ENCODE measurements around the gene EGF. TPM values are rescaled to one million over a fixed set of nuclear protein-coding genes. Genes with fewer than 3 reads are reported as not detected.

EGF gene
- total and polyA plus RNA-seq, 10 donors: 0.03 to 2.5 (median 0.88) TPM; not detected in 1

DNA sequence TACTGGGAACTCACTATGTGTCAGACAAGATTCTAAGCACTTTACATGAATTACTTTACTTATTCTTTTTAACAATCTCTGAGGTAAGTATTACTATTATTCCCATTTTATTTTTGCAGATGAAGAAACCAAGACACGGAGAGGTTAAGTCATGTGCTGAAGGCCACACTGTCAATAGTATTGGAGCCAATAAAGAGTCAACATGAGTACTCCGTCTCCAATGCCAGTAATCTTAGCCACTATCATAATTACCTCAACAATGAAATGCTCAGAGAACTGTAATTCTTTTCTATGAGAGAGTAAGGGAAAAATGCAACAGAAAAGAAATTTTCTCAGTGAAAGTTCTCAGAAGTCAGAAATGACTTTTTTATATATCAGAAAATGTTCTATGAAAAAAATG, 12.7 kb downstream of the EGF start:
- H3K9me3 ChIP-seq: no peaks in the 10 kb centered on the region
- no peak overlapping the region for H3K4me3 ChIP-seq
- no peaks in the 10 kb centered on the region for H3K4me1 ChIP-seq
- intact Hi-C loops (cut with DNase I; ENCODE audit: low total_unique reads): no loop called here
- no peak for DNase-seq
- no peak overlapping the region for H3K27ac ChIP-seq
- 85 to 97% (median 89%) methylated on average over 2 of the region's 2 CpGs for WGBS, 5 donors
- no peaks in the 10 kb centered on the region for H3K27me3 ChIP-seq (replicated peaks in 1 of 7)
- H3K36me3 ChIP-seq: no peaks in the 10 kb centered on the region
- no peak for TF ChIP-seq POLR2A (IDR thresholded peaks at IDR 0.05)
- TF ChIP-seq POLR2AphosphoS5 (IDR thresholded peaks at IDR 0.05): no peak
- TF ChIP-seq CTCF (IDR thresholded peaks at IDR 0.05 in 8 of 11, conservative IDR thresholded peaks at IDR 0.05 in 3 of 11): no peak

- H3K4me3 ChIP-seq: no peak overlapping the region
- H3K9me3 ChIP-seq: no peaks in the 10 kb centered on the region
- no peak for DNase-seq
- no peaks in the 10 kb centered on the region for H3K36me3 ChIP-seq
- no peak overlapping the region for H3K27ac ChIP-seq
- intact Hi-C loops (cut with DNase I; ENCODE audit: low total_unique reads): no loop called here
- H3K27me3 ChIP-seq (replicated peaks in 1 of 7): no peaks in the 10 kb centered on the region
- WGBS, 5 donors: 65 to 86% (median 82%) methylated on average over 4 of the region's 4 CpGs
- no peaks in the 10 kb centered on the region for H3K4me1 ChIP-seq
- no peak for TF ChIP-seq POLR2A (IDR thresholded peaks at IDR 0.05)
- TF ChIP-seq POLR2AphosphoS5 (IDR thresholded peaks at IDR 0.05): no peak
- no peak for TF ChIP-seq CTCF (IDR thresholded peaks at IDR 0.05 in 8 of 11, conservative IDR thresholded peaks at IDR 0.05 in 3 of 11)
Observed at GRCh38 chr4:109928327-109929045, 15.8 kb downstream of the EGF start.

DNA sequence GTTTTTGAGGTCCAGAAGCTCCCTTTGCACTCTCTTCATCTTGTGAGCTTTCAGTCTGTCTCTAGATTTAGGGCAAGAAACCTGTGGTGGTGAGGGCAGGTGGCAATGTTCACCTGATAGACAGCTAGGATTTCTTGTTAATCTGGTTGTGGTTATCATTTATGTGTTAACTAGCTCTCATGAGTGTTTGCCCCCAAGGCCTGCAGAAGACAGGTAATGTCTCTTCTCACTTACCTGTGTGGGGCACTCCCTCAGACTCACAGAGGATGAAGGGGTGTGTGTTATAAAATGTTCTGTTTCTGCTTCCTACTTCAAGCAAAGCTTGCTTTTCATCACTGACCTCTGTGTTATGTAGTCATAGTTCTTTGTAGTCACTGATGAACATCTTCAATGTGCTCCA, 17.8 kb downstream of the EGF start:
- Histone ChIP-seq H3K4me3 (no peak overlapping the region), H3K27me3 (replicated peaks in 1 of 7) (no peaks in the 10 kb centered on the region), H3K4me1 (no peaks in the 10 kb centered on the region), H3K27ac (no peak overlapping the region), H3K9me3 (peaks cover 0 to 4% (median 0%) of the 10 kb centered on the region in 8 donors), H3K36me3 (no peaks in the 10 kb centered on the region)
- DNase-seq: no peak
- no peak for TF ChIP-seq POLR2AphosphoS5 (IDR thresholded peaks at IDR 0.05)
- TF ChIP-seq POLR2A (IDR thresholded peaks at IDR 0.05): no peak
- TF ChIP-seq CTCF (IDR thresholded peaks at IDR 0.05 in 8 of 11, conservative IDR thresholded peaks at IDR 0.05 in 3 of 11): no peak
- intact Hi-C loops (cut with DNase I; ENCODE audit: low total_unique reads): no loop called here

- DNase-seq: no peak
- intact Hi-C loops (cut with DNase I; ENCODE audit: low total_unique reads): no loop called here
- Histone ChIP-seq H3K4me1 (no peaks in the 10 kb centered on the region), H3K4me3 (no peak overlapping the region), H3K27me3 (replicated peaks in 1 of 7) (no peaks in the 10 kb centered on the region), H3K9me3 (peaks cover 0 to 4% (median 0%) of the 10 kb centered on the region in 8 donors), H3K27ac (no peak overlapping the region), H3K36me3 (no peaks in the 10 kb centered on the region)
- TF ChIP-seq CTCF (IDR thresholded peaks at IDR 0.05 in 8 of 11, conservative IDR thresholded peaks at IDR 0.05 in 3 of 11) (no peak), POLR2AphosphoS5 (IDR thresholded peaks at IDR 0.05) (no peak), POLR2A (IDR thresholded peaks at IDR 0.05) (no peak)
Observed at GRCh38 chr4:109930872-109931271, 18.2 kb downstream of the EGF start.
